Endothelial cell of umbilical vein (primary cell): ENCODE results near the gene TM9SF3. TPM values are rescaled to one million over a fixed set of nuclear protein-coding genes. Genes with fewer than 3 reads are reported as not detected.

Source experiments
- BruUV-seq: library from RNA; stranded (reverse); fragments of 400-500 nt; replicated peaks from 2 replicates; lab custom pipeline; 2021; lab: Mats Ljungman, UMichigan
- CTCF ChIA-PET: fragments of 300-600, 350-600 bp; sonication (Branson Sonifier 250); formaldehyde crosslinking; loops from one replicate; lab custom pipeline; 2021; ENCODE audit warnings: antibody characterized with exemption, inconsistent platforms; lab: Charles Lee
- POLR2A ChIA-PET: fragments of 300-600, 350-600 bp; sonication (Branson Sonifier 250); formaldehyde crosslinking; loops from one replicate; lab custom pipeline; 2021; ENCODE audit warnings: antibody characterized with exemption, inconsistent platforms; lab: Charles Lee
- DNase-seq: peaks from one replicate; pipeline ENCODE4 v3.0.0-alpha.2; 2011; ENCODE audit warnings: low read depth, low spot score
- FAIRE-seq: peaks from 2 replicates; lab custom pipeline; 2011; peaks lifted over from hg19 to GRCh38; lab: Jason Lieb, UNC
- H2AFZ ChIP-seq: 2 replicates; pipeline ENCODE4 v1.6.0; 2012; ENCODE audit warnings: low read depth, low read length, control low read depth, inconsistent platforms
- H3K27ac ChIP-seq: 2 replicates; pipeline ENCODE4 v1.5.1; 2011; ENCODE audit warnings: low read depth, mild to moderate bottlenecking, control low read depth, low read length, moderate library complexity; ENCODE audit not compliant: insufficient read depth
- H3K27me3 ChIP-seq, 2 experiments: 2 replicates each; pipeline versions ENCODE4 v1.6.0 to v1.6.1; 2011; ENCODE audit warnings: low read length in 2 of 2, mixed read lengths in 1 of 2; ENCODE audit not compliant: control insufficient read depth in 2 of 2, insufficient read depth in 2 of 2
- H3K36me3 ChIP-seq, 2 experiments: 2 replicates in 1 of 2; 3 replicates in 1 of 2; pipeline ENCODE4 v1.5.1; 2011; ENCODE audit warnings: low read length in 2 of 2, mild to moderate bottlenecking in 1 of 2, moderate library complexity in 1 of 2; ENCODE audit not compliant: control insufficient read depth in 2 of 2, insufficient read depth in 2 of 2; ENCODE audit errors: extremely low read depth in 1 of 2
- H3K4me1 ChIP-seq: 3 replicates; pipeline ENCODE4 v1.5.1; 2011; ENCODE audit warnings: mild to moderate bottlenecking, low read length; ENCODE audit not compliant: control insufficient read depth, insufficient read depth; ENCODE audit errors: extremely low read depth
- H3K4me2 ChIP-seq: 2 replicates; pipeline ENCODE4 v1.6.1; 2011; ENCODE audit warnings: low read length, control low read depth, mixed read lengths; ENCODE audit not compliant: insufficient read depth
- H3K4me3 ChIP-seq, 3 experiments: fragments of 200-600 bp in 1 of 3; sonication (generic), shearing (Covaris generic) in 1 of 3; replicated peaks in 1 of 3; 2 replicates each; pipeline ENCODE4 v1.5.1; 2011 to 2016; ENCODE audit warnings: control low read depth in 3 of 3, low read length in 3 of 3, mild to moderate bottlenecking in 2 of 3, inconsistent platforms in 1 of 3, low read depth in 1 of 3, moderate library complexity in 1 of 3; ENCODE audit not compliant: insufficient read depth in 1 of 3
- H3K79me2 ChIP-seq: 2 replicates; pipeline ENCODE4 v1.6.0; 2012; ENCODE audit warnings: low read length, inconsistent platforms; ENCODE audit not compliant: control insufficient read depth, insufficient read depth
- H3K9ac ChIP-seq: replicated peaks from 2 replicates; pipeline ENCODE3; 2011; ENCODE audit warnings: low read length, control low read depth; ENCODE audit not compliant: insufficient read depth; ENCODE audit errors: extremely low read depth
- H3K9me1 ChIP-seq: replicated peaks from 3 replicates; pipeline ENCODE4 v1.6.0; 2011; ENCODE audit warnings: mild to moderate bottlenecking, low read length; ENCODE audit not compliant: control insufficient read depth, insufficient read depth; ENCODE audit errors: extremely low read depth
- H3K9me3 ChIP-seq: replicated peaks from 2 replicates; pipeline ENCODE4 v1.5.1; 2012; ENCODE audit warnings: low read length, inconsistent platforms; ENCODE audit not compliant: control insufficient read depth, insufficient read depth
- H4K20me1 ChIP-seq: replicated peaks from 2 replicates; pipeline ENCODE3; 2011; ENCODE audit warnings: mild to moderate bottlenecking, low read length; ENCODE audit not compliant: control insufficient read depth, insufficient read depth; ENCODE audit errors: extremely low read depth
- EZH2 ChIP-seq: IDR thresholded peaks from 2 replicates; pipeline ENCODE4 v1.6.1; 2012; ENCODE audit warnings: borderline replicate concordance, low read depth, mild to moderate bottlenecking, moderate library complexity, low read length, inconsistent platforms; ENCODE audit not compliant: severe bottlenecking
- FOS ChIP-seq: IDR thresholded peaks from 2 replicates; pipeline ENCODE4 v1.6.1; 2011; ENCODE audit warnings: mild to moderate bottlenecking, low read length, moderate library complexity, borderline replicate concordance; ENCODE audit not compliant: insufficient read depth
- JUN ChIP-seq: IDR thresholded peaks from 2 replicates; pipeline ENCODE4 v1.6.1; 2011; ENCODE audit warnings: borderline replicate concordance, low read depth; ENCODE audit not compliant: insufficient read length, insufficient read depth
- MAX ChIP-seq: IDR thresholded peaks from 2 replicates; pipeline ENCODE4 v1.6.1; 2011; ENCODE audit not compliant: insufficient read depth, insufficient read length
- MYC ChIP-seq: IDR thresholded peaks from one replicate; pipeline ENCODE4 v1.6.1; 2011; ENCODE audit warnings: mild to moderate bottlenecking, low read depth, low read length
- POLR2AphosphoS5 ChIP-seq: IDR thresholded peaks from 2 replicates; pipeline ENCODE4 v1.6.1; 2012; ENCODE audit warnings: low read depth, mild to moderate bottlenecking, control low read depth, low read length, moderate library complexity; ENCODE audit not compliant: insufficient read depth
- dilution Hi-C: fragments of 300-500 bp; cut with MboI; formaldehyde crosslinking; loops from one replicate; pipeline ENCODE4 v1.15.0; 2019; ENCODE audit warnings: low sequenced_read_pairs; ENCODE audit not compliant: extremely low pct_ligation_motif_present
- intact Hi-C: fragments of 100-400 bp; cut with micrococcal nuclease; formaldehyde crosslinking; loops from one replicate; pipeline ENCODE4 v1.10.0; 2022
- polyA plus RNA-seq, 4 experiments: library from polyadenylated mRNA; depleted of rRNA in 3 of 4; stranded (reverse) in 3 of 4; unstranded in 1 of 4; fragments of >200 nt; gene quantifications; 2 replicates each; pipeline versions ENCODE4 v1.2.1 to v1.2.3, GENCODE V29; 2011 to 2012; ENCODE audit warnings: missing spikeins in 1 of 4
- small RNA-seq: library from RNA; depleted of rRNA; stranded (forward); fragments of <200 nt; gene quantifications from one replicate; pipeline ENCODE3, GENCODE V24; 2012; ENCODE audit warnings: low replicate concordance, low read depth; ENCODE audit not compliant: insufficient read depth, insufficient read length
- total RNA-seq: library from RNA; stranded (reverse); gene quantifications from 2 replicates; pipeline ENCODE4 v1.2.3, GENCODE V29; 2021

TM9SF3 gene
- total and polyA plus RNA-seq, 2 donors (not counting 3 experiments of a cell fraction or from before 2014, with no cell fraction given): 133 to 144 TPM

DNA sequence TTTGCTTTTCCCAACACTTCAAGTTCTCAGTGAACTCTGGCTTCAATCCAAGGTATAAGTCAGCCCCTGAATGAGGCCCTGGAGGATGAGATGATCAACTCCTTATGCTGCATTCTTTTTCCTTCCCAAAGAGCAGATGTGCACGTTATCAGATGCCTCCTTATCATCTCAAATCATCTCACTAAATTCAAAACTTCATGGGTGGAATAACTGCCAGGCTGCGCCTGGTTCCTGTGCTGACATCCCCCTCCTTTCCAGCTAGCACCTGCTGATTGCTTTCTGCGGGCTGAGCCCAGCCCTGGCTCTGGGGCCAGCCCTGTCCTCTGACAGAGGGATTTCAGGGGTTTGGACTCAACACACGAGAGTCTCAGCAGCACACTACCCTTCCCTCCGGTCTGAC, 118.0 kb downstream of the TM9SF3 start:
- Histone ChIP-seq H3K27ac (no peak overlapping the region), H3K4me1 (no peaks in the 10 kb centered on the region), H3K4me3 (no peak overlapping the region), H3K27me3 (peaks cover 0 to 2% of the 10 kb centered on the region in 2 experiments), H3K9me1 (no peaks in the 10 kb centered on the region), H3K9me3 (no peaks in the 10 kb centered on the region), H3K36me3 (no peaks in the 10 kb centered on the region), H3K79me2 (no peaks in the 10 kb centered on the region), H3K4me2 (no peak overlapping the region), H3K9ac (no peak overlapping the region), H4K20me1 (no peaks in the 10 kb centered on the region), H2AFZ (no peak overlapping the region)
- no TSS peak for BruUV-seq
- dilution Hi-C loops: no loop called here
- DNase-seq (no peak), FAIRE-seq (no peak)
- ChIA-PET CTCF (interaction anchor here (1.4 kb wide), 3 partner anchors 20 to 239 kb away, joined by 3 to 4 read pairs (median 4); no protein-coding TSS in a partner anchor), POLR2A (no interaction called here)
- intact Hi-C loops: no loop called here
- TF ChIP-seq EZH2 (no peak), JUN (no peak), FOS (no peak), POLR2AphosphoS5 (no peak), MAX (no peak), MYC (no peak)

Small RNAs within 50 kb of the gene (small RNA-seq; reads per million reads assigned to genes)
- not detected for gene RNA5SP324

Other genes with a start within 250 kb of the TM9SF3 start
- gene OPALIN, start 228.0 kb downstream of the TM9SF3 start, total RNA-seq: not detected in 2 replicates
- gene OPALIN, start 228.0 kb downstream of the TM9SF3 start, polyA plus RNA-seq: not detected in 2 replicates
- gene TLL2, start 73.1 kb downstream of the TM9SF3 start, total RNA-seq: 0.05 and 0.20 TPM in 2 replicates
- 0.03 and 0.10 TPM in 2 replicates for gene TLL2, start 73.1 kb downstream of the TM9SF3 start, polyA plus RNA-seq
- gene PIK3AP1, start 133.5 kb upstream of the TM9SF3 start, total RNA-seq: not detected in 2 replicates
- gene PIK3AP1, start 133.5 kb upstream of the TM9SF3 start, polyA plus RNA-seq: 0.04 TPM in 1 of 2 replicates, not detected in the other
- 32.9 and 39.0 TPM in 2 replicates for gene LCOR, start 245.3 kb upstream of the TM9SF3 start, total RNA-seq
- gene LCOR, start 245.3 kb upstream of the TM9SF3 start, polyA plus RNA-seq: 3.2 and 11.6 TPM in 2 replicates